Left renal cortex interstitium (tissue), 4 donors: ENCODE data around the gene NDP. TPM values are rescaled to one million over a fixed set of nuclear protein-coding genes. Genes with fewer than 3 reads are reported as not detected.
"Not testable (repeated sequence)": the region's sequence is repeated elsewhere in the genome, so short reads cannot be mapped to it uniquely, and the experiment has no call there.

Experiments
- DNase-seq, 4 donors: peaks; one replicate each; pipeline ENCODE4 v3.0.0-alpha.2; 2013; ENCODE audit warnings: low read depth in 4 of 4, low spot score in 2 of 4, missing footprints in 1 of 4
- polyA plus RNA-seq, 4 donors: library from polyadenylated mRNA; unstranded; fragments of 120-200 nt; gene quantifications; one replicate each; pipeline ENCODE4 v1.2.1, GENCODE V29; 2013; ENCODE audit not compliant: insufficient read length in 4 of 4

NDP gene
- polyA plus RNA-seq, 4 donors = 1.4 to 4.9 (median 2.8) TPM

GRCh38 chrX:43971966-43972961, 926 bp downstream of the NDP start:
- DNase-seq = no peak

GRCh38 chrX:43970528-43970927, 2.7 kb downstream of the NDP start:
- DNase-seq = no peak

GRCh38 chrX:43969504-43970501, 3.4 kb downstream of the NDP start:
- no peak for DNase-seq

GRCh38 chrX:43968359-43968781, 4.8 kb downstream of the NDP start:
- no peak for DNase-seq

GRCh38 chrX:43964936-43965335, 8.3 kb downstream of the NDP start:
- no peak for DNase-seq

GRCh38 chrX:43963726-43964125, 9.5 kb downstream of the NDP start:
- DNase-seq = no peak

- no peak for DNase-seq
Observed at GRCh38 chrX:43962636-43963035, 10.6 kb downstream of the NDP start.

- no peak for DNase-seq
Observed at GRCh38 chrX:43961699-43962098, 11.5 kb downstream of the NDP start.

- peak in 3 of 4 donors; percentile 19 to 67 (median 36) for DNase-seq
Observed at GRCh38 chrX:43958529-43958928, 14.7 kb downstream of the NDP start.

GRCh38 chrX:43956034-43956433, 17.2 kb downstream of the NDP start:
- no peak for DNase-seq

GRCh38 chrX:43953218-43953617, 20.0 kb downstream of the NDP start:
- DNase-seq = no peak

- DNase-seq = no peak
Observed at GRCh38 chrX:43949669-43950068, 23.5 kb downstream of the NDP start.

- no peak for DNase-seq
Observed at GRCh38 chrX:43940816-43941474, 32.2 kb downstream of the NDP start.

GRCh38 chrX:43939187-43939926, 33.8 kb downstream of the NDP start:
- DNase-seq = no peak

- not testable (repeated sequence) for DNase-seq
Observed at GRCh38 chrX:43922032-43922431, 51.2 kb downstream of the NDP start.

- not testable (repeated sequence) for DNase-seq
Observed at GRCh38 chrX:43910772-43911171, 62.4 kb downstream of the NDP start.

GRCh38 chrX:43910012-43910411, 63.2 kb downstream of the NDP start:
- DNase-seq = no peak

GRCh38 chrX:43909141-43909540, 64.0 kb downstream of the NDP start:
- DNase-seq = no peak

- DNase-seq = no peak
Observed at GRCh38 chrX:43899878-43900815, 73.0 kb downstream of the NDP start.
